Loucy (cell line): Measurements from ENCODE around the gene FOXK1.

Source experiments
- H2AFZ ChIP-seq: fragments of 200-600 bp; sonication (generic); 2 replicates; pipeline ENCODE4 v1.6.0; 2016; ENCODE audit warnings: antibody characterized with exemption, mild to moderate bottlenecking, low read length, moderate library complexity
- H3F3A ChIP-seq: fragments of 200-600 bp; 2 replicates; pipeline ENCODE4 v1.6.0; 2016; ENCODE audit warnings: antibody characterized with exemption, low read depth, mild to moderate bottlenecking
- H3K27me3 ChIP-seq: fragments of 200-600 bp; sonication (generic); 2 replicates; pipeline ENCODE4 v1.6.1; 2014; ENCODE audit warnings: low read length, mild to moderate bottlenecking; ENCODE audit not compliant: insufficient read depth, poor library complexity, severe bottlenecking
- H3K36me3 ChIP-seq: fragments of 200-600 bp; sonication (generic); 2 replicates; pipeline ENCODE4 v1.6.1; 2016; ENCODE audit warnings: low read length; ENCODE audit not compliant: insufficient read depth
- H3K4me1 ChIP-seq: fragments of 200-600 bp; sonication (generic); 2 replicates; pipeline ENCODE4 v1.5.1; 2014; ENCODE audit warnings: low read length, mild to moderate bottlenecking; ENCODE audit not compliant: insufficient read depth, poor library complexity, severe bottlenecking
- H3K4me2 ChIP-seq: fragments of 200-600 bp; sonication (generic); 2 replicates; pipeline ENCODE4 v1.6.0; 2014; ENCODE audit warnings: antibody characterized with exemption, low read length, low read depth, mild to moderate bottlenecking; ENCODE audit not compliant: poor library complexity, severe bottlenecking
- H3K4me3 ChIP-seq: fragments of 200-600 bp; sonication (generic); 2 replicates; pipeline ENCODE4 v1.5.1; 2014; ENCODE audit warnings: low read length, mild to moderate bottlenecking, mixed read lengths; ENCODE audit not compliant: poor library complexity, severe bottlenecking
- H3K79me2 ChIP-seq: fragments of 200-600 bp; sonication (generic); 2 replicates; pipeline ENCODE4 v1.6.1; 2014; ENCODE audit warnings: low read length; ENCODE audit not compliant: insufficient read depth
- H3K9ac ChIP-seq: fragments of 200-600 bp; sonication (generic); 2 replicates; pipeline ENCODE4 v1.6.0; 2014; ENCODE audit warnings: mild to moderate bottlenecking, low read depth, low read length, moderate library complexity; ENCODE audit not compliant: poor library complexity, severe bottlenecking
- H3K9me2 ChIP-seq: fragments of 200-600 bp; sonication (generic); replicated peaks from 2 replicates; pipeline ENCODE4 v1.6.1; 2016; ENCODE audit warnings: low read depth, low read length, mixed read lengths
- H3K9me3 ChIP-seq: fragments of 200-600 bp; sonication (generic); 2 replicates; pipeline ENCODE4 v1.6.1; 2014; ENCODE audit warnings: mild to moderate bottlenecking, antibody characterized with exemption, low read length, low read depth; ENCODE audit not compliant: insufficient read depth
- H4K20me1 ChIP-seq: fragments of 200-600 bp; sonication (generic); 2 replicates; pipeline ENCODE4 v1.6.0; 2014; ENCODE audit warnings: antibody characterized with exemption, low read length, mild to moderate bottlenecking; ENCODE audit not compliant: insufficient read depth, poor library complexity, severe bottlenecking
- CTCF ChIP-seq: fragments of 200-600 bp; sonication (generic); conservative IDR thresholded peaks from 2 replicates; pipeline ENCODE4 v1.5.1; 2014; ENCODE audit warnings: mild to moderate bottlenecking, antibody characterized with exemption, low read length
- EZH2phosphoT487 ChIP-seq: fragments of 200-600 bp; IDR thresholded peaks from 2 replicates; pipeline ENCODE4 v1.6.1; 2018; ENCODE audit warnings: antibody characterized with exemption, mild to moderate bottlenecking, moderate library complexity, borderline replicate concordance

Gene FOXK1

DNA sequence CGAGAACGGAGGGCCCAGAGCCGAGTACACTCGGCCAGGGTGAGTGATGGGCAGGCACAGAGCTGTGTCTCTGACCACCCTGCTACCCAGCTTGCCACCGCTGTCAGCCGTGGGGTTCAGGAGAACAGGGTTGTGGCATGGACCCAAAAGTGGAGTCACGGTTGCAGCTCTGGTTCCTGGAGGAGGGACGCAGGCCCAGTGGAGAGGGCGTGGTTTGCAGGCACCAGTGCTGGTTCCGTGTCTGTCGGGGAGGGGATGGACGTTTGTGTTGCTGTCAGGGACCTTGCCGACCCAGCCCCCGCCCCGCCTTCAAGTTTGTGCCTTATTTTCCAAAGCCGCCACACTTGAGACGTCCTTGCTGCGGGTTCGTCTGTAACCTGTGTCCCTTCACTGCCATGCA, 48.2 kb downstream of the FOXK1 start:
- no peaks in the 10 kb centered on the region for H3K4me1 ChIP-seq
- no peak overlapping the region for H3K4me3 ChIP-seq
- peaks cover 44% of the 10 kb centered on the region; the same call in 1 of the 2 replicates for H3K79me2 ChIP-seq
- H2AFZ ChIP-seq: no peak overlapping the region
- no peak overlapping the region for H3K9ac ChIP-seq
- H3K9me3 ChIP-seq: no peaks in the 10 kb centered on the region
- no peaks in the 10 kb centered on the region for H3K9me2 ChIP-seq
- H3K27me3 ChIP-seq: no peaks in the 10 kb centered on the region
- peaks cover 30% of the 10 kb centered on the region for H4K20me1 ChIP-seq
- peaks cover 9% of the 10 kb centered on the region; the same call in 1 of the 2 replicates for H3K36me3 ChIP-seq
- no peak overlapping the region for H3K4me2 ChIP-seq
- no peaks in the 10 kb centered on the region for H3F3A ChIP-seq
- TF ChIP-seq CTCF (no peak), EZH2phosphoT487 (no peak)

- peaks cover 44% of the 10 kb centered on the region; the same call in 1 of the 2 replicates for H3K79me2 ChIP-seq
- H3K9me2 ChIP-seq: no peaks in the 10 kb centered on the region
- H3K4me2 ChIP-seq: no peak overlapping the region
Measured at GRCh38 chr7:4730971-4731370, 48.9 kb downstream of the FOXK1 start.

GRCh38 chr7:4731803-4732202, 49.7 kb downstream of the FOXK1 start:
- Histone ChIP-seq H3K36me3 (peaks cover 9% of the 10 kb centered on the region; the same call in 1 of the 2 replicates), H3F3A (no peaks in the 10 kb centered on the region), H3K4me2 (no peak overlapping the region), H3K27me3 (no peaks in the 10 kb centered on the region), H3K4me1 (no peaks in the 10 kb centered on the region), H3K79me2 (peaks cover 44% of the 10 kb centered on the region; the same call in 1 of the 2 replicates), H3K4me3 (no peak overlapping the region), H2AFZ (no peak overlapping the region), H3K9me3 (no peaks in the 10 kb centered on the region), H3K9me2 (no peaks in the 10 kb centered on the region), H4K20me1 (peaks cover 30% of the 10 kb centered on the region), H3K9ac (no peak overlapping the region)
- no peak for TF ChIP-seq EZH2phosphoT487
- TF ChIP-seq CTCF: no peak

More at GRCh38 chr7:4730971-4731370, 48.9 kb downstream of the FOXK1 start:
- Histone ChIP-seq H2AFZ (no peak overlapping the region), H4K20me1 (peaks cover 30% of the 10 kb centered on the region), H3K36me3 (peaks cover 9% of the 10 kb centered on the region; the same call in 1 of the 2 replicates), H3K4me1 (no peaks in the 10 kb centered on the region), H3K9ac (no peak overlapping the region), H3K9me3 (no peaks in the 10 kb centered on the region), H3F3A (no peaks in the 10 kb centered on the region), H3K4me3 (no peak overlapping the region), H3K27me3 (no peaks in the 10 kb centered on the region)
- TF ChIP-seq CTCF (no peak), EZH2phosphoT487 (no peak)
